GM19397 (cell line): ENCODE measurements around the gene CDH12.
"Not testable (repeated sequence)": the region's sequence is repeated elsewhere in the genome, so short reads cannot be mapped to it uniquely, and the experiment has no call there.

Experiments
- ATAC-seq: cut with Tn5 transposase; IDR thresholded peaks from one replicate; pipeline ENCODE4 v1.9.1; 2021; ENCODE audit warnings: mild to moderate bottlenecking, moderate library complexity; ENCODE audit not compliant: unreplicated experiment

Gene CDH12

GRCh38 chr5:22053195-22053594 is 799.9 kb downstream of the CDH12 start:
- no peak for ATAC-seq

- ATAC-seq, result no peak
Observed at GRCh38 chr5:22051881-22052280, 801.3 kb downstream of the CDH12 start.

DNA sequence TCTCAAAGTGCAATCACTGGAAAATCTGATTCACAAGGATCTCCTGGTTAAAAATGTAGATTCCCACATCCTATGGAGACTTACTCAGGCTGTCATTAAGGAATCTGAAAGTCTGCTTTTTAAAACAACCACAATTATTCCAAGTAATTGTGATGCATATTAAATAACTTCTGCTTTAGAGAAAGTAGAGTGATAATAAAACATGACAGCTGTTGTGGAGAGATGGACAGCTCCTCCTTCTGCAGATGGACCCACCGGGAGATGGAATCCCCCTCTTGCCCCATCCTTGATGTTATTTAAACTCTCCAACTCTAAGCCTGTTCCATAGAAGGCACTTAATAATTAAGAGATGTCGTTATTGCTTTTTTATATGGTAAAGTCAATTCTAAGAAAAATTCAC is 802.2 kb downstream of the CDH12 start:
- ATAC-seq, result no peak

DNA sequence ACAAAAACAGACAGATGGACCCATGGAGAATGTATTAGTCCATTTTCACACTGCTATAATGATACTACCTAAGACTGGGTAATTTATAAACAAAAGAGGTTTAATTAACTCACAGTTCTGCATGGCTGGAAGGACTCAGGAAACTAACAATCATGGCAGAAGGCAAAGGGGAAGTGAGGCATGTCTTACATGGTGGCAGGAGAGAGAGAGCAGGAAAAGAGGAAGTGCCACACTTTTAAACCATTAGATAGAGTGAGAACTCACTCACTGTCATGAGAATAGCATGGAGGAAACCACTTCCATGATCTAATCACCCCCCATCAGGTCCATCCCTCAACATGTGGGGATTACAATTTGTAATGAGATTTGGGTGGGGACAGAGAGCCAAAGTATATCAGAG is 808.9 kb downstream of the CDH12 start:
- ATAC-seq, result no peak

GRCh38 chr5:22036061-22036460 is 817.1 kb downstream of the CDH12 start:
- no peak for ATAC-seq

DNA sequence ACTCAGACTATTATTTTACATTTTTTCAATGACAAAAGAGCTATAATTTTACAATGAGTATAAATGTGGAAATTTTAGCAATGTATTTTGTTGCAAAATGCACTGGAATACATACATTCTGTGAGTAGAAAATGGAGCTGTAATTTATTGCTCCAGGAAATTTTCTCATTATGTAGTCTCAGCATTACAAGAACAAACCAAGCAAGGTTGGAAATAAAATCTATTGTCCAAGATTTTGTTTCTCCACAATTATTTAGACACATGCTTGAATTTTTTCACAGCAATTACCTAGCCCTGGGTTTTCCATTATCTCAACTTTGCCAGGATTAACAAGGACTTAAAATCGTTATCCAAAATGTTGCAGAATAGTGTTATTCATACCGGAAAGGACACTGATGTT is 820.1 kb downstream of the CDH12 start:
- no peak for ATAC-seq

DNA sequence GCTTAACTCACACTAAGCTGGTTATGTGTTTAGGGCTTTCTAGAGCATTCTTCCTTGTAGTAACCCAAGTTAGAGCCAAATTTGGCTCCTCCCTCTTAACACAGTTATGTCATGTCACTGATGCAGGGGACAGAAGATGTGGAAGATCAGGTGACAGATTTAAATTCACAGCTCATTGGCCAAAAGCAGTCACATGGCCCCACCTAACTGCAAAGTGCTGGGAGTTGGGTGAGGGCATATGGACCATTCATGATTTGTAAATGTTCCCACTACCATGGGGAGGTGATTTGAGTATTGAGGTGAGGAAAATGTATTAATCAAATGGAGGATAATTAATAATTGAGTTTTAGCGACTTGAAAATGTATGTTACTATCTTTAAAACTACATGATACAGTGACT is 829.4 kb downstream of the CDH12 start:
- ATAC-seq, result no peak

DNA sequence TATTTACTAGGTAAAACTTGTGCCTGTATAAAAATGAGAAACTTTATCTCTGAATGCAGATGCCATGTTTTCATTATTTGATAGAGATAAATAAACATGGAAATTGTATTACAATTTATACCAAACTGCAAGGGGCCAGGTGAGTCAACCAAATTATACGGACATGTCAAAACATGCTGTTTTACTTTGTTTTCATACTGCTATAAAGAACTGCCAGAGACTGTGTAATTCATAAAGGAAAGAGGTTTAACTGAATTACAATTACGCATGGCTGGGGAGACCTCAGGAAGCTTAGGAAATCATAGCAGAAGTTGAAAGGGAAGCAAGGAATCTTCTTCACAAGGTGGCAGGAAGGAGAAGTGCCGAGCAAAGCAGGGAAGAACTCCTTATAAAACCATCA is 840.3 kb downstream of the CDH12 start:
- not testable (repeated sequence) for ATAC-seq

- ATAC-seq, result not testable (repeated sequence)
Observed at GRCh38 chr5:22010808-22011207, 842.3 kb downstream of the CDH12 start.

DNA sequence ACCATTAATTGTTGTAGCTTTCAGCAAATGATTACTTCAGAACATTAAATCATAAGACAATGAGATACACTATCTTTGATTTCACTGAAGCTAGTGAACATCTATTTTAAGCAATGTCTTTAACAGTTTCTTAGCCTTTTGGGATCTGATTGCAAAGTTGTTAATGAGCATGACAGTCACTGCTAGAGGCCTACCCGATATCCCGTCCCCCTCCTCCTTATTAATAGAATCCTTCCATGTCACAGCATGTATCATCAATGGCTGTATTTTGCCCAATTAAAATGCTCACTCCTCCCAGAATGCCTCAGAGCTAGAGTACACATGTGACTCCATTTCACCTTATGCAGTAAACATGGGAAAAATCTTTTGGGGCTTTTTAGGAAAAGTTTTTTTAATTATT is 852.0 kb downstream of the CDH12 start:
- not testable (repeated sequence) for ATAC-seq

DNA sequence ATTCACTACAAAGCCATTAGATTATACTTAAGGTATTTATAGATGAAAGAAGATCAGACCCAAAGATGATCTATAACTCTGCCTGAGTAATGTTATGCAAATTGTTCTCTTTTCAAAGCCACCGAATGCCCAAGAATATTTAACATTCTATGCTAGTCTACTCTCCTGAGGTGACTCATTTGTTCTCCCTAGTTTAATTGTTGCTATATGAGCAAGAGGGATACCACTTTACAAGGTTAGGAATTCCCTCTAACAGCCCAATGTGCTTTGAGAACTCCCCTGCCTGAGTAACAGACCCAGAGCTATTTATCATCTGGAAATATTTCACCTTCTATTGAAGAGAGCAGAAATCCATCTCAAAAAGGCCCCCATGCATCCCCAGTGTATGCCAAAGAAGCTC is 867.3 kb downstream of the CDH12 start:
- ATAC-seq, result not testable (repeated sequence)

- ATAC-seq, result not testable (repeated sequence)
Observed at GRCh38 chr5:21951571-21951970, 901.6 kb downstream of the CDH12 start.

GRCh38 chr5:21931116-21931515 is 922.0 kb downstream of the CDH12 start:
- ATAC-seq, result no peak

DNA sequence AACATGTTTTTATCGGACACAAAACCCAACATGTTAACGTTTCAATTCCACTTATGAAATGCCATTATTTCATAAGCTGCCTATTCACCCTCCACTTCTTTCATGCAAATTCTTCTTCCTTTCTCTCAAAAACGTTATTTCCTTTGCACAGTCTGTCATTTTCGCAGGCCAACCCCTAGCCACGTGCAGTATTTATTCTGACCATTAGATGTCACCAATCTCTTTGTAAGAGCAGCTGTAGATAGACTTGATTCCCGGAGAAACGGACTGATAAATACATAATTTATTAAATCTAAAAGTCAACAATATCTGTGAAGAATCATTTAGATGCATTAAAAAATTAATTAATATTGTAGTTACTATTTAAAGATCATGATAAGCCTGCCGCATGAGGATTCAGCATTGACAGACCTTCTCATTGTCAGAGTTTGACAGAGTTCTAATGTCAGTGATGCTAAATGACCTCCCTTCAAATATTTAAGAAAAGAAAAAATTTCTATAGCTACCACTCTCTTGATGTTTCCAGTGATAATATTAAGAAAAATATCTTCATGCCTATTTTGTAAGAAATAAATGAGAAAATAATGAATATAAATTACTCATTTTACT is 933.6 kb downstream of the CDH12 start:
- peak; percentile 96 for ATAC-seq

DNA sequence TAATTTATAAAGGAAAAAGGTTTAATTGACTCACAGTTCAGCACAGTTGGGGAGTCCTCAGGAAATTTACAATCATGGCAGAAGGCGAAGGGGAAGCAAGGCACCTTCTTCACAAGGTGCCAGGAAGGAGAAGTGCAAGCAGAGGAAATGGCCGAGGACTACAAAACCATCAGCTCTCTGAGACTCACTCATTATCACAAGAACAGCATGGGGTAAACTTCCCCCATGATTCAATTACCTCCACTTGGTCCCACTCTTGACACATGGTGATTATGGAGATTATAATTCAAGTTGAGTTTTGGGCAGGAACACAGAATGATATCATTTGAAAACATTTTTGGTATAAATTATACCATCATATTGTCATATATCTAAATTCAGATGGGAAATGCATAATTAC is 934.7 kb downstream of the CDH12 start:
- ATAC-seq, result no peak

GRCh38 chr5:21910731-21911130 is 942.4 kb downstream of the CDH12 start:
- no peak for ATAC-seq

GRCh38 chr5:21895766-21896350 is 957.3 kb downstream of the CDH12 start:
- ATAC-seq, result no peak

GRCh38 chr5:21893161-21893560 is 960.0 kb downstream of the CDH12 start:
- no peak for ATAC-seq

- no peak for ATAC-seq
Observed at GRCh38 chr5:21889581-21889980, 963.6 kb downstream of the CDH12 start.

GRCh38 chr5:21882074-21882745 is 970.9 kb downstream of the CDH12 start:
- no peak for ATAC-seq

DNA sequence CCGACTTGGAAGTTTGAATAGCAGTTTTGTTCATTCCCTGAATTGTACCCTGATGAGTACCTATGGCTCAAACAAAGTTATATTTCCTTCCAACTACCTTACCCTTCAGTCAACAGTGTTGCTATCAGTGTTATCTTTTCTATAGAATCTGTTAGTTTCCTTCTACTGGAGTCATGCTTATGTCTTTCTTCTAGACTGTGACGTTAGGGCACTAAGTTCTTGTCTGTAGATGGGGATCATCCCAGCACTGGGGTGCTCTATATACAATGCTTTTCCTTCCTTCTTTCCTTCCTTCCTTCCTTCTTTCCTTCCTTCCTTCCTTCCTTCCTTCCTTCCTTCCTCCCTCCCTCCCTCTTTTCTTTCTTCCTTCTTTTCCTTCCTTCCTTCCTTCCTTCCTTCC is 973.0 kb downstream of the CDH12 start:
- ATAC-seq, result no peak

- no peak for ATAC-seq
Observed at GRCh38 chr5:21862986-21863385, 990.2 kb downstream of the CDH12 start.
